ENCODE data around the gene PDCD11. TPM values are rescaled to one million over a fixed set of nuclear protein-coding genes. Genes with fewer than 3 reads are reported as not detected.

Gene PDCD11
- polyA plus RNA-seq, 4 donors: 31.2 to 40.7 (median 36.3) TPM

Other genes with a start within 250 kb of the PDCD11 start
- gene NT5C2, start 203.4 kb upstream of the PDCD11 start, polyA plus RNA-seq (ENCODE audit: insufficient read length in 4 of 4): 100 to 1,000 TPM in 3 of 4 donors, 10 to 100 TPM in 1; 95.0 to 132 (median 108) TPM
- under 1 TPM in 3 of 4 donors, not detected in 1; 0.08 to 0.13 (median 0.10) TPM for gene RPEL1, start 150.7 kb upstream of the PDCD11 start, polyA plus RNA-seq (ENCODE audit: insufficient read length in 4 of 4)
- 1 to 10 TPM in 1 of 4 donors, under 1 TPM in 3; 0.62 to 1.4 (median 0.66) TPM for gene INA, start 119.5 kb upstream of the PDCD11 start, polyA plus RNA-seq (ENCODE audit: insufficient read length in 4 of 4)
- gene PCGF6, start 45.5 kb upstream of the PDCD11 start, polyA plus RNA-seq (ENCODE audit: insufficient read length in 4 of 4): 10 to 100 TPM; 11.8 to 14.9 (median 14.4) TPM
- gene TAF5, start 28.6 kb upstream of the PDCD11 start, polyA plus RNA-seq (ENCODE audit: insufficient read length in 4 of 4): 1 to 10 TPM; 7.8 to 8.1 (median 8.0) TPM
- 100 to 1,000 TPM; 196 to 267 (median 241) TPM for gene ATP5MK, start 151 bp upstream of the PDCD11 start, polyA plus RNA-seq (ENCODE audit: insufficient read length in 4 of 4)
- gene CALHM2, start 55.7 kb downstream of the PDCD11 start, polyA plus RNA-seq (ENCODE audit: insufficient read length in 4 of 4): 10 to 100 TPM; 11.2 to 16.0 (median 15.0) TPM
- under 1 TPM; 0.06 to 0.12 (median 0.07) TPM for gene CALHM1, start 62.3 kb downstream of the PDCD11 start, polyA plus RNA-seq (ENCODE audit: insufficient read length in 4 of 4)
- not detected for gene CALHM3, start 82.6 kb downstream of the PDCD11 start, polyA plus RNA-seq (ENCODE audit: insufficient read length in 4 of 4)
- gene NEURL1, start 97.1 kb downstream of the PDCD11 start, polyA plus RNA-seq (ENCODE audit: insufficient read length in 4 of 4): 1 to 10 TPM; 1.8 to 2.2 (median 1.9) TPM